Activated CD8-positive, alpha-beta T cell treated with anti-CD3 and anti-CD28 coated beads for 36 hours (primary cell): ENCODE measurements around the gene PRPH. TPM values are rescaled to one million over a fixed set of nuclear protein-coding genes. Genes with fewer than 3 reads are reported as not detected.

Source experiments
- ATAC-seq: fragments of 200-7000 bp; cut with Tn5 transposase; one replicate; pipeline ENCODE4 v1.10.0; 2021; ENCODE audit warnings: mild to moderate bottlenecking, moderate library complexity
- CTCF ChIA-PET: fragments of 350-600 bp; sonication (Branson Sonifier 250); formaldehyde crosslinking; loops from one replicate; lab custom pipeline; 2021; ENCODE audit warnings: antibody characterized with exemption; lab: Charles Lee
- POLR2A ChIA-PET: fragments of 350-600 bp; sonication (Branson Sonifier 250); formaldehyde crosslinking; loops from one replicate; lab custom pipeline; 2021; ENCODE audit warnings: antibody characterized with exemption; lab: Charles Lee
- DNase-seq: peaks from one replicate; pipeline ENCODE4 v3.0.0-alpha.2; 2020
- H3K27ac Mint-ChIP-seq: one replicate; pipeline ENCODE4 v1.8.0; 2021; ENCODE audit warnings: mild to moderate bottlenecking, mixed read lengths
- H3K27me3 Mint-ChIP-seq: one replicate; pipeline ENCODE4 v1.8.0; 2021; ENCODE audit warnings: mixed read lengths
- H3K36me3 Mint-ChIP-seq: one replicate; pipeline ENCODE4 v1.8.0; 2021; ENCODE audit warnings: low read depth, mixed read lengths
- H3K4me1 Mint-ChIP-seq: one replicate; pipeline ENCODE4 v1.8.0; 2021; ENCODE audit warnings: low read depth, mixed read lengths
- H3K4me3 Mint-ChIP-seq: one replicate; pipeline ENCODE4 v1.8.0; 2021; ENCODE audit warnings: mild to moderate bottlenecking, moderate library complexity, mixed read lengths
- H3K9me3 Mint-ChIP-seq: one replicate; pipeline ENCODE4 v1.8.0; 2021; ENCODE audit warnings: mixed read lengths
- intact Hi-C: fragments of 100-400 bp; cut with micrococcal nuclease; formaldehyde crosslinking; loops from one replicate; pipeline ENCODE4 v1.10.0; 2022
- total RNA-seq, 2 experiments: library from RNA; stranded (reverse); gene quantifications; one replicate each; pipeline ENCODE4 v1.2.3, GENCODE V29; 2021
- TF ChIP-seq, protein P1 (sequence below): fragments of 200-600 bp; IDR thresholded peaks from one replicate; pipeline ENCODE4 v1.8.0; 2022; ENCODE audit warnings: antibody characterized with exemption, mild to moderate bottlenecking

Gene PRPH
- total RNA-seq, 2 experiments from 2014 or later = not detected

DNA sequence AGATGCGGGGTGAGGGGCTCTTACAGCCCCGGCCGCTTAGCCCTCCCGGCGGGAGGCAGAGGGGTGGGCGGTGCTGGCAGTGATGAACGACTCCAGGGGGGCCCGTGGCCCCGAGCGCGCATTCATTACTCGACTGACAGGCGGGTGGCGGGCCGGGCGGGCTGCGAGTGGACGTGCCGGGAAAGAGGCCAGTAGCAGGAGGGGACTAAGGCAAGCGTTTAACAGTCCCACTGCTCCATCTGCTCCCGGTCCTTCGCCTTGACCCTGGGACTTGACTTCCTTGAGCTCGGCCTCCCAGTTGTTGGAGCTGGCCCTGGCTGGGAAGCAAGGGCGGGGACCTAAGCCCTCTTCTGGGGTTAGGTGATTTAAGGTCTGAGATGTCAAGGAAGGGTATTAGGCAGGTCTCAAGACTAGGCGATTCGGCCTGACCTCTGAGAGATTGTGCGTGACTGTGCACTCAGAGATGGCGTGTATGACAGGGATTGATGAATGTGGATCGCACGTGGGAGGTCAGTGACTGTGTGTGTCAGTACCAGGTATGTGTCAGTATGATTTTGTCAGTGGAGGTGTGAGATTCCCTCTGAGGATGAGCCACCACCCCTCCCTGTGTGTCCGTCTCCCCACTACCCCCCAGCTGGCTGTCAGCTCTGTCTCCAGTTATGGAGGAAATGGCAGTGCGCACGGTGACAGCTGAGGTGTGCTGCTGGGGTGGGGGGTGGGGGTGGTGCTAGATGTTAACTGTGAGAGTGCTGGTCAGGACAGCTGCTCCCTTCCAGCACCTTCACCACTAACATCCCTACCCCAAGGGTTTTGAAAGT lies 48.2 kb downstream of the PRPH start:
- ATAC-seq = peak; percentile 48
- CTCF ChIA-PET = interaction anchor here (0.6 to 4.0 kb wide), 40 partner anchors 9 to 363 kb away, joined by 3 to 126 read pairs (median 4); partner anchors contain the start of genes PRPH, SPATS2, TROAP and TUBA1C
- no peaks in the 10 kb centered on the region for H3K36me3 Mint-ChIP-seq
- no peak overlapping the region for H3K27ac Mint-ChIP-seq
- intact Hi-C loops = loop anchor here (2.0 kb wide), 1 partner anchor 54 kb away; no protein-coding TSS in a partner anchor
- H3K4me1 Mint-ChIP-seq = peaks cover 36% of the 10 kb centered on the region
- peak overlapping the region; percentile 53 for H3K4me3 Mint-ChIP-seq
- DNase-seq = peak; percentile 72
- TF ChIP-seq, protein P1, sequence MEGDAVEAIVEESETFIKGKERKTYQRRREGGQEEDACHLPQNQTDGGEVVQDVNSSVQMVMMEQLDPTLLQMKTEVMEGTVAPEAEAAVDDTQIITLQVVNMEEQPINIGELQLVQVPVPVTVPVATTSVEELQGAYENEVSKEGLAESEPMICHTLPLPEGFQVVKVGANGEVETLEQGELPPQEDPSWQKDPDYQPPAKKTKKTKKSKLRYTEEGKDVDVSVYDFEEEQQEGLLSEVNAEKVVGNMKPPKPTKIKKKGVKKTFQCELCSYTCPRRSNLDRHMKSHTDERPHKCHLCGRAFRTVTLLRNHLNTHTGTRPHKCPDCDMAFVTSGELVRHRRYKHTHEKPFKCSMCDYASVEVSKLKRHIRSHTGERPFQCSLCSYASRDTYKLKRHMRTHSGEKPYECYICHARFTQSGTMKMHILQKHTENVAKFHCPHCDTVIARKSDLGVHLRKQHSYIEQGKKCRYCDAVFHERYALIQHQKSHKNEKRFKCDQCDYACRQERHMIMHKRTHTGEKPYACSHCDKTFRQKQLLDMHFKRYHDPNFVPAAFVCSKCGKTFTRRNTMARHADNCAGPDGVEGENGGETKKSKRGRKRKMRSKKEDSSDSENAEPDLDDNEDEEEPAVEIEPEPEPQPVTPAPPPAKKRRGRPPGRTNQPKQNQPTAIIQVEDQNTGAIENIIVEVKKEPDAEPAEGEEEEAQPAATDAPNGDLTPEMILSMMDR = no peak
- POLR2A ChIA-PET = interaction anchor here (1.0 to 2.7 kb wide), 8 partner anchors 11 to 83 kb away, joined by 3 to 12 read pairs (median 5); partner anchors contain the start of gene TROAP
- H3K27me3 Mint-ChIP-seq = peaks cover 67% of the 10 kb centered on the region
- H3K9me3 Mint-ChIP-seq = no peaks in the 10 kb centered on the region

DNA sequence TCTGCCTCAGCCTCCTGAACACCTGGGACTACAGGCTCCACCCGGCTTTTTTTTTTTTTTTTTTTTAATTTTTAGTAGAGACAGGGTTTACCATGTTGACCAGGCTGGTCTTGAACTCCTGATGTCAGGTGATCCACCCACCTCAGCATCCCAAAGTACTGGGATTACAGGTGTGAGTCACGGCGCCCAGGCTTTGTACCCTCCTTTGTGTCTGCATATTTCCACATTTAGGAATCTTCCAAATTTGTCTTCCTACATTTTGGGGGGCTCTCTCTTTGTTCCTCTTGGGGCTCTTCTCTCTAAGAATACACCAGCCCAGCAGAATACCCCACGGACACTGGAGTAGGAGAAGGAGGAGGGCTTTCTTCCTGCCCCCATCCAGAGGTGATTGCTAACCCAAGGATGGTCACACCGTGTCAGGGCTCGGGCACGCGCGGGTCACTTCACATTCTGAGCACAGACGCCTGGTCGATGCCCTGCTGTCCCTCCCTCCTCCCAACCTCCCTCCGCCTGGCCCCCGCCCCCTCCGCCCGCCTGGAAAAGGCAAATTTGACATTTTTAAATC lies 49.6 kb downstream of the PRPH start:
- intact Hi-C loops = no loop called here
- Mint-ChIP-seq H3K27ac (no peak overlapping the region), H3K27me3 (peaks cover 68% of the 10 kb centered on the region), H3K4me1 (peaks cover 39% of the 10 kb centered on the region), H3K36me3 (no peaks in the 10 kb centered on the region), H3K9me3 (no peaks in the 10 kb centered on the region), H3K4me3 (no peak overlapping the region)
- ChIA-PET POLR2A (no interaction called here), CTCF (interaction anchor here (0.9 to 4.0 kb wide), 3 partner anchors 14 to 127 kb away, joined by 3 to 126 read pairs (median 25); no protein-coding TSS in a partner anchor)
- TF ChIP-seq, protein P1 = no peak
- DNase-seq (no peak), ATAC-seq (no peak)

DNA sequence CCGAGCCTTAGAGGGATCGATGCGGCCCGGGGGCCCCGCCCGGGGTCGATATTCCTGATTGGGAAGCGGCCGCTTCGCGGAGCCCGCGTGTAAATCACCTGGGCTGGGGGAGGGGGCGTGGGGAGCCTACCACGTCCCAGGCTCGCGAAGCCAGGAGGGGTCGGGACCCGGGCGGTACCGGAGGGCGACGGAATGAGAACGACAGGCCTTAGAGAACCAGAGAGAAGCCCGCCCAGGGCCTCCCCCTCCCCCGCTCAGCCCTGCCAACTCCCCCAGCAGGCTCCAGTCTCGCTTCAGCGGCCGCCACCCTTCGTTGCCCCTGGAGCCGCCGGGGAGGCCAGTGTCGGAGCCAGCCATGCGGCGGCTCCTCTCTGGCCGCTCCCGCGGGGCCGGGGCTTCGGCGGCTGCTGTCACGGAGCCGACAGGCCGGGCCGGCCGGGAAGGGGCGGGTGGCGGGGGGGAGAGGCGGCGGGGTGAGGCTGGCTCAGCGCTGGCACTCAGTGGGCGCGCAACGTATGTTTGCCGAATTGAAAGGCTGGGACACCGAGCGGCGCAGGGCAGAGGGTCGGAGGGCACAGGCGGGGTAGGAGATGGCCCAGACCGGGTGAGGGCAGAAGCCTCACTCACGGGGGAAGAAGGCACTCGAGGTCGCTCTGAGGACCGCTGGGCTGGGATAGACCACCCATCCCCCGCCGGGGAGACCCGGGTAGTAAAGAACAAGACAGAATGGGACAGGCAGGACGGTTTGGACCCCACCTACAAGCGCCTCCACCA lies 50.3 kb downstream of the PRPH start:
- intact Hi-C loops = no loop called here
- Mint-ChIP-seq H3K4me3 (peak overlapping the region; percentile 65), H3K36me3 (no peaks in the 10 kb centered on the region), H3K27ac (no peak overlapping the region), H3K4me1 (peaks cover 39% of the 10 kb centered on the region), H3K9me3 (no peaks in the 10 kb centered on the region), H3K27me3 (peaks cover 70% of the 10 kb centered on the region)
- CTCF ChIA-PET = interaction anchor here (0.7 to 6.9 kb wide), 8 partner anchors 10 to 222 kb away, joined by 3 to 145 read pairs (median 63); partner anchors contain the start of genes PRPH and SPATS2
- TF ChIP-seq, protein P1 = no peak
- ATAC-seq (no peak), DNase-seq (peak; percentile 34)
- POLR2A ChIA-PET = interaction anchor here (1.6 kb wide), 1 partner anchor 49 kb away, joined by 3 read pairs; no protein-coding TSS in a partner anchor

DNA sequence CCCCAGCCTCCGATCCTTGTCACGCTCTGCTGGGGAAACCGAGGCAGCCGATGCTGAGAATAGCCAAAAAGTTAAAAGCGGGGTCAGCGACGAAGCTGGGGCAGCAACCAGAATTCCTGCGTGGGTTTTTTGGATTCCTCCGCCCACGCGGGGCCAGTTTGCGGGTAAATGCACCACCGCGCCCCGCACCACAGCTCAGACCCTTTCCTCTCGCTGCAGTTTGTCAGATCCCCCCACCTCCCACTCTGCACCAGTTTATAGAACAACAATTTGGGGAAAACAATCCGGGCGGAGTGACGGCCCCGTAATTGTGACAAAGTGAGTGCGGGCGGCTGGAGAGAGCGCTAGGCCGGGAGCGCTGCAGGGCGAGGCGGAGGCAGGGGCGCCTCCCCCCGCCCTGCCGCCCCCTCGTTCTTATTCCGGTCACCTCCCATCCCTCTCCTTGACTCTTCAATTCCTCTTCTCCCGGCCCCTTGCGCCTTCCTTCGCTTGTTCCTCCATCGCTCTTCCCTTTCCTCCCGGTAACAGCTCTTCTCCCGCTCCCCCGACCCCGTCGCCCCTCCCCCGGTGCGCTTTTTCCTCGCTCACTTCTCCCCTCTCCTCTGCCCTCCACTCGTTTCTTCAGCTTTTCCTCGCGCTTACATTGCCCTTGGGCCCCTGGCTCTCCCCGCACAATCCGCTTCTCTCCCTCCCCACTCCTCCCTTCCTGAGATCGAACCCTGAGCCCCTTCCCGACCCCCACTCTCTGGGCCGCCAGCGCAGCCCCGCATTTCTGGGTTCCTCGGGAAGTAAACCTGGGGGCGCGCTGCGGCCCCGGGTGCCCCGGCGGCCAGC lies 51.1 kb downstream of the PRPH start:
- DNase-seq = no peak
- Mint-ChIP-seq H3K9me3 (no peaks in the 10 kb centered on the region), H3K27ac (no peak overlapping the region), H3K4me3 (peak overlapping the region; percentile 65), H3K4me1 (peaks cover 39% of the 10 kb centered on the region), H3K36me3 (no peaks in the 10 kb centered on the region), H3K27me3 (peaks cover 69% of the 10 kb centered on the region)
- ATAC-seq = no peak
- ChIA-PET CTCF (interaction anchor here (0.7 to 6.9 kb wide), 19 partner anchors 11 to 275 kb away, joined by 3 to 145 read pairs (median 10); partner anchors contain the start of genes PRPH, SPATS2 and TROAP), POLR2A (interaction anchor here (1.1 to 1.7 kb wide), 4 partner anchors 20 to 82 kb away, joined by 3 to 6 read pairs (median 4); no protein-coding TSS in a partner anchor)
- TF ChIP-seq, protein P1 = no peak
- intact Hi-C loops = no loop called here
